OCI-LY3 (cell line): ENCODE results near the gene DNAAF8.

ENCODE experiments used
- CTCF ChIP-seq: fragments of 200-600, 300-600 bp; sonication (generic); IDR thresholded peaks from 2 replicates; pipeline ENCODE4 v1.5.1; 2014; ENCODE audit warnings: antibody characterized with exemption, low read length, low read depth
- EZH2phosphoT487 ChIP-seq: fragments of 200-600 bp; shearing (Covaris generic); IDR thresholded peaks from 2 replicates; pipeline ENCODE4 v1.6.1; 2018; ENCODE audit warnings: antibody characterized with exemption, mixed run types, low read depth

- TF ChIP-seq CTCF (no peak), EZH2phosphoT487 (no peak)
These were observed 9.0 kb downstream of the DNAAF8 start for GRCh38 chr16:4743226-4743878.
